GM18951 (cell line): Measurements from ENCODE around the gene CDH2.

Experiments used
- POLR2A ChIP-seq: IDR thresholded peaks from 4 replicates; pipeline ENCODE4 v1.6.1; 2011; ENCODE audit warnings: mild to moderate bottlenecking; ENCODE audit not compliant: insufficient read length, insufficient read depth; ENCODE audit errors: extremely low read depth
- in situ Hi-C: fragments of 300-500 bp; cut with MboI; formaldehyde crosslinking; loops from one replicate; pipeline ENCODE4 v1.12.0; 2022; ENCODE audit warnings: low sequenced_read_pairs, mixed read lengths, inconsistent platforms; ENCODE audit not compliant: unreplicated experiment

Gene CDH2

DNA sequence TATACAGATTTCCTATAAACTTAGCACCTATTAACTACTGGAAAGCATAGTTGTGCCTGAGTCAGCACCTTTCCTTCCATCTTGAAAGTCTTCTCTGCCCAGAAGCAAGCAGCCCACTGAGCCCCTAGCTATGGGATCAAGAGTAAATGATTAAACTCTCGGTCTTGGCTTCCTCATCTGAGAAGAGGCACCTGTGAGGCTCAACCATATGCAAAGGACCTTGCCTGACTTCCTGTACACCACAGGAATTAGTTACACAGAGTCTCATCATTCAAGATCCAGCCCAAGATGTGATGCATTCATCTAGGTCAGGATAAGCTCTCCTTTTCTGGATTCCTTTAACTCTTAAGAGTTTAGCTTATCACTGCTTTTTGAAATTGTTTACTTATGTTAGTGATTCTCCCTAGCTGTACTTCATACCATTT is 96.0 kb downstream of the CDH2 start:
- no peak for TF ChIP-seq POLR2A
- in situ Hi-C loops, result no loop called here

DNA sequence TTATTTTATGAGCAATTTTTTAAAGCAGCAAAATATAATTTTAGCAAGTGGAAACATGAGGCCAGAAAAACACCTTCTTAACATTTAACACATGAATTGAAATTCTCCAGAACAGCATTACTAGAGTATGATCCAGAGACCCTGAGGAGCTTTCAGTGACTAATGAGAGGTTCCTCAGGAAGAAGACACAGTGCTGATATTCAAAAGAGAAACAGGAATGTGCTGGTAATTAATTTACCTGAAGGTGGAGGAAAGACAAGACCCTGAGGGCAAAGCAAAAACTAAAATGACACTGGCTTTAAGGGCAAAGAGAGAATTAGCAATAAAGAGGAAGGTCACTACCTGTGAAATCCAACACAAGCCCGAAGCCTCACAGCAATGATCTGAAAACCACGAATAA is 97.0 kb downstream of the CDH2 start:
- TF ChIP-seq POLR2A, result no peak
- in situ Hi-C loops, result no loop called here

DNA sequence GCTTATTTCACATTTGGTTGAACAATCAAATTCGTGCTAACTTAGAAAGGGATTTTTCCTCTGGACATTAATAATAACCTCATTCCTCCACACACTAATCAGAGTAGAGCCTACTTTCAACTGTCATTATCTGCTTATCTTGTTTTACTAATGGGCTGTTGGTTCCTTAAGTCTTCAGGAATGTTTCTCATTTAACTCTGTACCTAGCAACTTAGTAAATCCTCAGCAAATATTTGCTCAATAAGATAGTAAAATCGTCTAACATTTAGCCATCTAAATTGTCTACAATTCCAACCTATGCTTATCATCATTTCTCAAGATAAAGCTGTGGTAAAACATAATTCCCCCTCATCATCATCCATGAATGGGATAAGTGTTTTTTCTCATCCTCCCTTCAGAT is 98.1 kb downstream of the CDH2 start:
- in situ Hi-C loops, result no loop called here
- TF ChIP-seq POLR2A, result no peak

GRCh38 chr18:28078298-28078697 is 98.6 kb downstream of the CDH2 start:
- TF ChIP-seq POLR2A, result no peak
- in situ Hi-C loops, result no loop called here

GRCh38 chr18:28075501-28075900 is 101.4 kb downstream of the CDH2 start:
- no peak for TF ChIP-seq POLR2A
- in situ Hi-C loops, result no loop called here

DNA sequence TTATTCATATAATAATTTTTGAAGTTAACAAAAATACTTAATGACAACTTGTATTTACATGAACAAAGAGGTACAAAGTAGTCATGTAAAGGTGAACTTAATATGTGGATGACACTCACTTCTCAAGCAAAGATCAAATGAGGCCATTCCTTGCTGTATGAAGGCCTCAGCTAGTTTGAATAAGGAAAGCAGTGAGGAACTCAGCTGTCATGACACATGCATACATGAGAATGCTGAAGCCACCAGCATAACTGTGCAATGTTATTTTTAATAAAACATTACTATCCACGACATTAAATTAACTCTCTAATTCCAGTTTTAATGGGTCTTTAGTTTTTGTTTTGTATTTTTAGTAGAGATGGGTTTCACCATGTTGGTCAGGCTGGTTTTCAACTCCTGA is 102.9 kb downstream of the CDH2 start:
- in situ Hi-C loops, result no loop called here
- TF ChIP-seq POLR2A, result no peak

DNA sequence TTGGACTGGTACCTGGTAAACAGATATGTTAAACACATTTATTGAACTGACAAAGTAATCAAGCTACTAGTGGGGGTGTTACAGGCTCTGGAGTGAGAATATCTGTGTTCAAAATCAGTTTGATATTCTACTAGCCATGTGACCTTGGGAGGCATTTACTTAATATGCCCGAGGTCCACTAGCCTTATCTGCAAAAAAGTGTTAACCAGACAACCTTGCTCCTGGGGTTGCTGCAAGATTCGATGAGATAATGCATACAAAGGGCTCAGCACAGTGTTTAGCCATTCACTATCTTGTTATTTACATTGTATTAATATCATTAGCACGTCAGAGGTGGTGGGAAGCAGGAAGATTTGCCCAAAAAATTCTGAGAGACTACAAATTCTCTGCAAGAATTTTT is 103.3 kb downstream of the CDH2 start:
- in situ Hi-C loops, result no loop called here
- no peak for TF ChIP-seq POLR2A

- TF ChIP-seq POLR2A, result no peak
- in situ Hi-C loops, result no loop called here
These were observed 105.7 kb downstream of the CDH2 start for GRCh38 chr18:28071199-28071598.

- TF ChIP-seq POLR2A, result no peak
- in situ Hi-C loops, result no loop called here
These were observed 108.7 kb downstream of the CDH2 start for GRCh38 chr18:28068207-28068606.

- in situ Hi-C loops, result no loop called here
- no peak for TF ChIP-seq POLR2A
These were observed 109.6 kb downstream of the CDH2 start for GRCh38 chr18:28067346-28067745.

GRCh38 chr18:28065793-28066186 is 111.1 kb downstream of the CDH2 start:
- in situ Hi-C loops, result no loop called here
- no peak for TF ChIP-seq POLR2A

GRCh38 chr18:28065031-28065792 is 111.7 kb downstream of the CDH2 start:
- TF ChIP-seq POLR2A, result no peak
- in situ Hi-C loops, result no loop called here

DNA sequence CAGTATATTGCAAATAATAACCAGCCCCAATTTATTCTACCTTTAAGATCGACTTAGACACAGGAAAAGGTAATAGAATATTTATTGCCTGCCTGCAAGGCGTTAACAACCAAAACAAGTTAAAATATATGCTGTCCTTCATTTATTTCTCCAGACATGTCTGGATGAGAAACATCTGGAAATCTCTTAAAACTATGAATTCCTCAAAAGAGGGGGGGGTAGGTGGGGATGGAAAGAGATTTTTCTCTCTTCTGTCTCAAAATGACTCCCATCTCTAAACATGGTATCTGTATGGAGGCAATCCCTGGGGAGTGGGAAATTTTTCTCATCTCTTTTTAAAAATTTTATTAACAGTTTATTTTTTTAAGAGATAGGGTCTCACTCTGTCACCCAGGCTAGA is 113.0 kb downstream of the CDH2 start:
- TF ChIP-seq POLR2A, result no peak
- in situ Hi-C loops, result no loop called here

DNA sequence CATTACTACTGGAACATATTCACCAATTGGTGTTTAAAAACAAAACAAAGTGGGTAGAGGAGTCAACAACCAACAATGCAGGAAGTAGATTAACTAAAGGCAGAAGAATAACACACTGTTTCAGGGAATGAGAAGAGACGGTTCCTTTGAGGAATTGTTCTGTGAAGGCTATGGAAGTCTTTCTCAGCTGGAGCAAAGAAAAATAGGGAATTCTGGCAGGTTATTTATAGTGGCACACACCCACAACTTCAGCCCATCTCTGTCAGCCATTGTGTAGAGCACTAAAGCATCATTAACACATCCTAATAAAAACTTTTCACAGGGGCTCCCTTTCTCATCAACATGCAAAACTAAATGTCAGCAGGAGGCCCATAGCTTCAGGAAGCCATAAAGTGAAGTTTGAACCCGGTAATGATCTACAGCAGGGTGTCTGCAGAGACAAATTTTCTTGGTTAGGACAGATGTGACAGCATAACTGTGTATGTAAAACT is 113.6 kb downstream of the CDH2 start:
- TF ChIP-seq POLR2A, result no peak
- in situ Hi-C loops, result no loop called here
